Measurements from ENCODE around the gene CSNK1E. TPM values are rescaled to one million over a fixed set of nuclear protein-coding genes. Genes with fewer than 3 reads are reported as not detected.

The CSNK1E gene
- total RNA-seq, 1 donor from 2014 or later = 208 TPM

DNA sequence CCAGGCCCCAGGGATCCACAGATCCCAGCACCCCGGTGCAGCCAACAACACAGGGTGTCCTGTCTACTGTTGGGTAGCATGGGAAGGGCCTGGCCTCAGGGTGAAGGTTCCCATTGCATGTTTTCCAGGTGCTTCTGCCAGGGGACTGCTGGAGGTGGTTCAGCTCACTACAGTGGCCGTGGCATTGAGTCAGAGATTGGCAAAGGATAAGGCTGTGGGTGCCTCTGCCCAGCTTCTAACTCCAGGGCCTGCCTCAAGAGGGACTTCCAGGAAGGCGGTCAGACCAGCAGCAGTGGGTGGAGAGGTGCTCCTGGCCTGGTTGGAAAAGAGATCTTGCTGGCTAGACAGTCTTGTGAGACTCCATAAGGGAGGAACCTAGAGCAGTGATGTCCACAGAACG is 20.9 kb downstream of the CSNK1E start:
- Histone ChIP-seq H3K4me3 (ENCODE audit: low read depth, low read length) (no peak overlapping the region), H3K27me3 (ENCODE audit: control insufficient read depth, insufficient read depth, low read length) (no peaks in the 10 kb centered on the region), H3K36me3 (ENCODE audit: control insufficient read depth, insufficient read depth, low read length) (peaks cover 13% of the 10 kb centered on the region)
- DNase-seq (ENCODE audit: low read depth) = no peak
- no peak for TF ChIP-seq CTCF (IDR thresholded peaks at IDR 0.05; ENCODE audit: insufficient read depth, low read length, poor library complexity, severe bottlenecking)

DNA sequence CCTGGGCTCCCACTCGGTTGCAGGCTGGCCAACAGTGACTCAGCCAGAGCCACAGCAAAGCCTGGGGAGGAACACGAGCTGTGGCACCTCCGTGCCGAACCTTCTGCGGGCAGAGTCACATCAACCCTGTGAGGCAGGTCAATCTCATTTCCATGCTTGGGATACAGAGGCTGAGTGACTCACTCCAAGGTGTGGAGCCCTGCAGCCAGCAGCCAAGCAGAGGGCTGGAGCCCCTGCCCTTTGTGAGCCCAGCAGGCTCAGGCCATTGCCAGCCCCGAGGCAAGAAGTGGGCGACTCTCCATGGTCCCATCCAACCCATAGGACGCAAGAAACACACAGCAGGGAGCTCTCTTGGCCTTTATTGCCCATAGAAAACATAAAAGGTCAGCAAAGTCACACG is 21.4 kb downstream of the CSNK1E start:
- H3K27me3 ChIP-seq (ENCODE audit: control insufficient read depth, insufficient read depth, low read length) = no peaks in the 10 kb centered on the region
- H3K4me3 ChIP-seq (ENCODE audit: low read depth, low read length) = no peak overlapping the region
- no peak for TF ChIP-seq CTCF (IDR thresholded peaks at IDR 0.05; ENCODE audit: insufficient read depth, low read length, poor library complexity, severe bottlenecking)
- H3K36me3 ChIP-seq (ENCODE audit: control insufficient read depth, insufficient read depth, low read length) = peaks cover 13% of the 10 kb centered on the region
- DNase-seq (ENCODE audit: low read depth) = no peak

- Histone ChIP-seq H3K36me3 (ENCODE audit: control insufficient read depth, insufficient read depth, low read length) (peaks cover 13% of the 10 kb centered on the region), H3K27me3 (ENCODE audit: control insufficient read depth, insufficient read depth, low read length) (no peaks in the 10 kb centered on the region), H3K4me3 (ENCODE audit: low read depth, low read length) (no peak overlapping the region)
- no peak for TF ChIP-seq CTCF (IDR thresholded peaks at IDR 0.05; ENCODE audit: insufficient read depth, low read length, poor library complexity, severe bottlenecking)
- DNase-seq (ENCODE audit: low read depth) = no peak
Measured at GRCh38 chr22:38295339-38295738, 21.9 kb downstream of the CSNK1E start.

DNA sequence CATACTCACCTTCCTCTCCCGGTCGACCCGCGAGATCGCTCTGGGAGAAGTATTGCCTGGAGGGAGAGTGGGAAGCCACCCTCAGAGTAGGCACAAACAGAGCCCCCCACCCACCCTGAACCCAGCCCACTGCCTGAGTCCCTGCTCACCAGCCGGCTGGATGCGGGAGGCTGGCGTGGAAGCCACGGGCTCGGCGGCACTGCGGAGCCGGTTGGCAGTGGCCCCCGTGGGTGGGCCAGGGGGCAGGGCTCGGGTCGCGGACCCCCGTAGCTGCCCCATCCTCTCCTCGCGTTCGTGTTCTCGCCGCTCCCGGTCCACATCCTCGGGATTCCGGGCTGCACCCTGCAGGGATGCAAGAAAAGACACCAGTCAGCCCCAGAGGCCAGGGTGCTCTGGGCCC is 23.0 kb downstream of the CSNK1E start:
- DNase-seq (ENCODE audit: low read depth) = no peak
- H3K27me3 ChIP-seq (ENCODE audit: control insufficient read depth, insufficient read depth, low read length) = no peaks in the 10 kb centered on the region
- no peak overlapping the region for H3K4me3 ChIP-seq (ENCODE audit: low read depth, low read length)
- H3K36me3 ChIP-seq (ENCODE audit: control insufficient read depth, insufficient read depth, low read length) = peaks cover 14% of the 10 kb centered on the region
- no peak for TF ChIP-seq CTCF (IDR thresholded peaks at IDR 0.05; ENCODE audit: insufficient read depth, low read length, poor library complexity, severe bottlenecking)

DNA sequence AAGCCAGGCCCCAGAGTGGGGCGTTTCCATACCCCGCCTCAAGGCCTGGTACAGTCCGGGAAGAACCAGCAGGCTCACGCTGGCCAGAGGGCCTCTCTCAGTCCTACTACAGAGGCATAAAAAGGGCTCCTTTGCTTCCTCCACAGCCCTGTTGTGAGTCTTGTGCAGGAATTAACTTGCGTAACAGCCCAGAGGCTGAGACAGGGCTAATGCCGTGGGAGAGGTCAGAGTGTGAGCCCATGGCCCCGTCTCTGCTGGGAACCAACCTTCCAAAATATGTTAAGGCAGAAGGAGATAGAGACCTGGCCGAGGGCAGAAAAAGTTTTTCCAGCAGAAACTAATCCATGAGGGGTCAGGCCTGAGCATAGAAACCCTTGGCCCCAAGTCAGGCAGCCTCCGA is 24.5 kb downstream of the CSNK1E start:
- DNase-seq (ENCODE audit: low read depth) = no peak
- peaks cover 8% of the 10 kb centered on the region for H3K36me3 ChIP-seq (ENCODE audit: control insufficient read depth, insufficient read depth, low read length)
- no peak for TF ChIP-seq CTCF (IDR thresholded peaks at IDR 0.05; ENCODE audit: insufficient read depth, low read length, poor library complexity, severe bottlenecking)
- H3K27me3 ChIP-seq (ENCODE audit: control insufficient read depth, insufficient read depth, low read length) = no peaks in the 10 kb centered on the region
- H3K4me3 ChIP-seq (ENCODE audit: low read depth, low read length) = no peak overlapping the region

DNA sequence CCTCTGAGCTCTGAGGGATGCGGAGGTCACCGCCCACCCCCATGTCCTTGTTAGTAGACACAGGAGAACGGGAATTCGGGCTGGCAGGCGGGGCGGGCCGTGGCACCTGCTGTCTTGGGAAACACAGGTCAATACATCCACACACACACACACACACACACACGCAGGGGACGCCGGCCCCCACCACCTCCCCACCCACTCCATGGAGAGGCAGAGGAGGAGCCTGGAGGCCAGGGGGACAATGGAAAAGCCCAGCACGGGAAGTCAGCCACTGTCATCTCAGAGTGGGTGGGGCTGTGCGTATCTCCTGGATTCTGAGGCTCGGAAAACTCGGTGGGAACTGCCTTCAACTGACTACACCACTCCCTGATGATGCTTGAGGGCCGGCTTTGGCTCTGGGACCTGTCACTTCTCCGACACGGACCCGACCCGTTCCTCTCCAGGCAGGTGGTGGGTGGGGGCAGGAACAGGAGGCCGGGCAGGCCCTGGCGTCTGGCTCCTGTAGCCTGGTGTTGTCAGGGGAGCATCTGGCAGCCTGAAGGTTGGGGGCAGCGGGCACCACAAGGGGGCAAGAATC is 25.9 kb downstream of the CSNK1E start:
- no peak for TF ChIP-seq CTCF (IDR thresholded peaks at IDR 0.05; ENCODE audit: insufficient read depth, low read length, poor library complexity, severe bottlenecking)
- no peak for DNase-seq (ENCODE audit: low read depth)
- Histone ChIP-seq H3K4me3 (ENCODE audit: low read depth, low read length) (no peak overlapping the region), H3K36me3 (ENCODE audit: control insufficient read depth, insufficient read depth, low read length) (peaks cover 3% of the 10 kb centered on the region), H3K27me3 (ENCODE audit: control insufficient read depth, insufficient read depth, low read length) (no peaks in the 10 kb centered on the region)

All from kidney epithelial cell (primary cell).